Kidney (tissue), 14 donors: ENCODE results near the gene PLCL2. TPM values are rescaled to one million over a fixed set of nuclear protein-coding genes. Genes with fewer than 3 reads are reported as not detected.

ENCODE experiments used
- DNase-seq, 5 donors: peaks; one replicate each; pipeline ENCODE4 v3.0.0-alpha.2; 2013 to 2020
- FAIRE-seq: peaks from 2 replicates; lab custom pipeline; 2012; peaks lifted over from hg19 to GRCh38; lab: Jason Lieb, UNC
- H3K27ac ChIP-seq, 2 donors: one replicate each; pipeline ENCODE4 v1.7.0; 2013; ENCODE audit warnings: low read depth in 2 of 2, low read length in 2 of 2, inconsistent platforms in 1 of 2
- H3K27me3 ChIP-seq: one replicate; pipeline ENCODE4 v1.7.1; 2013; ENCODE audit warnings: low read length, inconsistent platforms; ENCODE audit not compliant: control insufficient read depth, insufficient read depth
- H3K36me3 ChIP-seq, 3 donors: one replicate each; pipeline versions ENCODE4 v1.7.0 to v1.7.1; 2013; ENCODE audit warnings: low read length in 3 of 3, control low read depth in 1 of 3, inconsistent platforms in 1 of 3; ENCODE audit not compliant: insufficient read depth in 3 of 3, control insufficient read depth in 2 of 3
- H3K4me1 ChIP-seq, 3 donors: one replicate each; pipeline versions ENCODE4 v1.7.0 to v1.7.1; 2013; ENCODE audit warnings: low read length in 3 of 3, inconsistent platforms in 1 of 3, low read depth in 1 of 3; ENCODE audit not compliant: control insufficient read depth in 2 of 3, insufficient read depth in 2 of 3
- H3K4me3 ChIP-seq, 3 donors: one replicate each; pipeline versions ENCODE4 v1.7.0 to v1.8.1; 2013; ENCODE audit warnings: low read length in 3 of 3, control low read depth in 1 of 3, inconsistent platforms in 1 of 3
- H3K9ac ChIP-seq, 3 donors: one replicate each; pipeline versions ENCODE4 v1.7.0 to v1.7.1; 2013; ENCODE audit warnings: low read length in 3 of 3, control low read depth in 1 of 3, inconsistent platforms in 1 of 3
- H3K9me3 ChIP-seq, 3 donors: one replicate each; pipeline versions ENCODE4 v1.7.0 to v1.7.1; 2013; ENCODE audit warnings: low read length in 3 of 3, control low read depth in 1 of 3, inconsistent platforms in 1 of 3; ENCODE audit not compliant: control insufficient read depth in 2 of 3, insufficient read depth in 1 of 3
- CTCF ChIP-seq: IDR thresholded peaks from 3 replicates; pipeline ENCODE4 v1.5.1; 2012; ENCODE audit warnings: mild to moderate bottlenecking, moderate library complexity, borderline replicate concordance; ENCODE audit not compliant: insufficient read depth; ENCODE audit errors: extremely low read depth
- intact Hi-C: fragments of 100-400 bp; cut with DNase I; formaldehyde crosslinking; loops from one replicate; pipeline ENCODE4 v1.11.1; 2022
- polyA plus RNA-seq: library from polyadenylated mRNA; stranded (reverse); fragments of 350-450 nt; fragmentation: Illumina TruSeq; extraction: RNeasy Lipid Tissue Mini Kit (QIAGEN cat#74804); gene quantifications from one replicate; pipeline ENCODE4 v1.2.3, GENCODE V29; 2014; ENCODE audit warnings: low read depth, low replicate concordance; ENCODE audit not compliant: insufficient read depth
- total RNA-seq: library from RNA; stranded (reverse); fragmentation: NEBNext Ultra II Directional; extraction: Animal tissue kit (Norgen Biotek cat#: 25700); gene quantifications from one replicate; pipeline ENCODE4 v1.2.1, GENCODE V29; 2021
- donor health status: control.
- donor health status: control.
- donor health status: control.
- donor health status: control.
- donor health status: control.
- donor health status: DM: yes; HTN: yes; CAD: no.
- donor health status: Normal renal cell carcinoma (clear cell type).

The PLCL2 gene
- total and polyA plus RNA-seq, 2 donors from 2014 or later: 10.5 to 19.1 TPM

GRCh38 chr3:17028363-17028762, 143.6 kb downstream of the PLCL2 start:
- H3K27ac ChIP-seq: no peak overlapping the region
- no peak for FAIRE-seq
- TF ChIP-seq CTCF: no peak

GRCh38 chr3:17030438-17030837, 145.7 kb downstream of the PLCL2 start:
- no peak overlapping the region for H3K4me3 ChIP-seq
- no peaks in the 10 kb centered on the region for H3K9me3 ChIP-seq
- no peaks in the 10 kb centered on the region for H3K27me3 ChIP-seq
- intact Hi-C loops: no loop called here
- H3K4me1 ChIP-seq: peaks cover 0 to 4% (median 0%) of the 10 kb centered on the region in 3 donors
- no peak for TF ChIP-seq CTCF
- H3K9ac ChIP-seq: no peak overlapping the region
- H3K27ac ChIP-seq: no peak overlapping the region
- no peak for DNase-seq
- H3K36me3 ChIP-seq: no peaks in the 10 kb centered on the region
- FAIRE-seq: no peak

More at GRCh38 chr3:17028363-17028762, 143.6 kb downstream of the PLCL2 start:
- peak overlapping the region in 1 of 3 donors; percentile 34 for H3K4me3 ChIP-seq
- no peaks in the 10 kb centered on the region for H3K27me3 ChIP-seq
- H3K9me3 ChIP-seq: no peaks in the 10 kb centered on the region
- DNase-seq: no peak
- H3K4me1 ChIP-seq: peaks cover 0 to 4% (median 0%) of the 10 kb centered on the region in 3 donors
- H3K36me3 ChIP-seq: no peaks in the 10 kb centered on the region
- H3K9ac ChIP-seq: no peak overlapping the region
- intact Hi-C loops: no loop called here

- no peaks in the 10 kb centered on the region for H3K36me3 ChIP-seq
- peak in 3 of 5 donors; percentile 35 to 76 (median 53) for DNase-seq
- H3K4me3 ChIP-seq: no peak overlapping the region
- H3K9ac ChIP-seq: no peak overlapping the region
- H3K27me3 ChIP-seq: no peaks in the 10 kb centered on the region
- no peak overlapping the region for H3K27ac ChIP-seq
- FAIRE-seq: no peak
- intact Hi-C loops: no loop called here
- H3K9me3 ChIP-seq: no peaks in the 10 kb centered on the region
- TF ChIP-seq CTCF: no peak
- peaks cover 0 to 4% (median 0%) of the 10 kb centered on the region in 3 donors for H3K4me1 ChIP-seq
These were observed 146.3 kb downstream of the PLCL2 start for GRCh38 chr3:17030956-17031652.
